SH-SY5Y (cell line): ENCODE measurements around the gene NAGS.

Experiments
- GATA2 ChIP-seq: IDR thresholded peaks from 2 replicates; pipeline ENCODE4 v1.6.1; 2011; ENCODE audit warnings: mild to moderate bottlenecking, low read depth, low read length
- GATA3 ChIP-seq: IDR thresholded peaks from 2 replicates; pipeline ENCODE4 v1.6.1; 2011; ENCODE audit warnings: low read depth, mild to moderate bottlenecking, low read length, moderate library complexity

GRCh38 chr17:43961954-43962353, 42.5 kb upstream of the NAGS start:
- TF ChIP-seq GATA2 (no peak), GATA3 (no peak)
